Measurements from ENCODE around the gene ABTB2.
"Not testable (repeated sequence)": the region's sequence is repeated elsewhere in the genome, so short reads cannot be mapped to it uniquely, and the experiment has no call there.

Gene ABTB2

DNA sequence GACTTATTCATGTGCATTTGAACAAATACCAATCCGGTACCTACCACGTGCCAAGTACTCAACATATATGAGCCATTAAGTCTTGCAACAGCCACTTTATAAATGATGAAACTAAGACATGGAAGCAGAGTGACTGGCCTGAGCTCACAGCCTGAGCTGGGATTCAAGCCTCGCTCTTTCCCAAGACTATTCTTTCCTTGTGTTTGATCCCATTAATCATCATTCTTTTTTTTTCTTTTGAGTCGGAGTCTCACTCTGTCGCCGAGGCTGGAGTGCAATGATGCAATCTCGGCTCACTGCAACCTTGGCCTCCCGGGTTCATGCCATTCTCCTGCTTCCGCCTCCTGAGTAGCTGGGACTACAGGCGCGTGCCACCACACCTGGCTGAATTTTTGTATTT is 119.3 kb downstream of the ABTB2 start:
- no peak for DNase-seq (ENCODE audit: low spot score)

- DNase-seq (ENCODE audit: low spot score) = no peak
Measured at GRCh38 chr11:34236572-34236971, 121.2 kb downstream of the ABTB2 start.

- DNase-seq (ENCODE audit: low spot score) = no peak
Measured at GRCh38 chr11:34235591-34236071, 122.2 kb downstream of the ABTB2 start.

DNA sequence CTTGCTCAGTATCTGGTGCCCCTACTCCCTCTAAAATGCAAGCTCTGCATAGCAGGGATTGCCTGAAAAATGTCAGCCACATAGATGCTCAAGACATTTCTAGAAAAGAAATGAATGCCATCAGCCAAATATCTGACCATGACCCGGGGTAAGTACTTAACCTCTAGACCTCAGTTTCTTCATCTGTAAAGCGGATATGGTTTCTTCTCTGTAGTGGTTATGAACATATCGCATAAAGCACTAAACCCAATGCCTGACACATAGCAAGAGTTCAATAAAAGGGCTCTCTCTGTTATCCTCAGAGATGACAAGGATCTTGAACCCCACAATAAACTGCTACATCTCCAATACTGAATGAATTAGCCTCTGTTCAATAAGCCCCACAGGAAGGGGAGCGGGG is 122.6 kb downstream of the ABTB2 start:
- DNase-seq (ENCODE audit: low spot score) = no peak

GRCh38 chr11:34234086-34234740 is 123.6 kb downstream of the ABTB2 start:
- DNase-seq (ENCODE audit: low spot score) = peak; percentile 55

DNA sequence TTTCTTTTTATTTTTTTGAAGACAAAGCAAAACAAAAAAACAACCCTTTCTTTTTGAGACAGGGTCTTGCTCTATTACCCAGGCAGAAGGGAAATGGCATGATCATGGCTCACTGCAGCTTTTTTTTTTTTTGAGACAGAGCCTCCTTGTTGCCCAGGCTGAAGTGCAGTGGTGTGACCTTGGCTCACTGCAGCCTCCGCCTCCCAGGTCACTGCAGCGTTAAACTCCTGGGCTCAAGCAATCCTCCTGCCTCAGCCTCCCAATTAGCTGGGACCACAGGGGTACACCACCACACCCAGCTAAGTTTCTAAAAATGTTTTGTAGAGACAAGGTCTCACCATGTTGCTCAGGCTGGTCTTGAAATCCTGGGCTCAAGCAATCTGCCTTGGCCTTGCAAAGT is 124.6 kb downstream of the ABTB2 start:
- no peak for DNase-seq (ENCODE audit: low spot score)

- DNase-seq (ENCODE audit: low spot score) = no peak
Measured at GRCh38 chr11:34232807-34233206, 125.0 kb downstream of the ABTB2 start.

DNA sequence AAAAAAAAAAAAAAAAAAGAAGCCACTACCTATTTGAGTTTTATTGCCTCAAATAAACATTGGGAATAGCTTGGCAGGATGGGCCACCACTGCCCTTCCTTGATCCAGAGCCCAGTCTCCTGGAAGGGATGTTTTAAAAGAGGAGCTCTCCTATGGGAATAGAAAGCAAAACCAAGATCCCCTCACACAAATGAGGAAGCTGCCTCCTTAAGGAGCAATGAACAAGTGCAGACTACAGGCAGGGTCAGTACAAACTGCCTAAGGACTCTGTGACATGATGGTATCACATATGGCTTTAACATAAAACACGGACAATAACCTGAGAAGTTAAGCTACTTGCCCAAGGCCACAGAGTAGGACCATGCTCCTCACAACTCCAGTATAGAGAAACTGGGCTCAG is 131.6 kb downstream of the ABTB2 start:
- no peak for DNase-seq (ENCODE audit: low spot score)

DNA sequence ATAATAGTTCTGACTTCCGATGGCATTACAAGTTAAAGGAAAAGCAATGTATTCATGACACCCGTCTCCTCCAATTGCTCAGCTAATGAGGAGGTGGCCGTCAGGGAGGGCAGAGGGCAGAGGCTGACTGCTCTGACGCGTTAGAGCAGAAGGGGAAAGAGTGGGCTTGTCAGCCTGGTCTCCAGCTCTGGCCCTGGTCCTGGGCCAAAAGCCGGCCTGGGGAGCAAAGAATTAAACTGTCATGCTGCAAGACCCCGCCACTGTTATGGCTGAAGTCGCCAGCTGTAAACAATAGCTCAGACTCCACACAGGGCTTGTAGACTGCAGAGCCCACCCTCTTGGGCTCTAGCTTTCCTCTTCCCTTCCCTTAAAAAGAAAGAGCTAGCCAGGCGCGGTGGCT is 132.7 kb downstream of the ABTB2 start:
- DNase-seq (ENCODE audit: low spot score) = no peak

DNA sequence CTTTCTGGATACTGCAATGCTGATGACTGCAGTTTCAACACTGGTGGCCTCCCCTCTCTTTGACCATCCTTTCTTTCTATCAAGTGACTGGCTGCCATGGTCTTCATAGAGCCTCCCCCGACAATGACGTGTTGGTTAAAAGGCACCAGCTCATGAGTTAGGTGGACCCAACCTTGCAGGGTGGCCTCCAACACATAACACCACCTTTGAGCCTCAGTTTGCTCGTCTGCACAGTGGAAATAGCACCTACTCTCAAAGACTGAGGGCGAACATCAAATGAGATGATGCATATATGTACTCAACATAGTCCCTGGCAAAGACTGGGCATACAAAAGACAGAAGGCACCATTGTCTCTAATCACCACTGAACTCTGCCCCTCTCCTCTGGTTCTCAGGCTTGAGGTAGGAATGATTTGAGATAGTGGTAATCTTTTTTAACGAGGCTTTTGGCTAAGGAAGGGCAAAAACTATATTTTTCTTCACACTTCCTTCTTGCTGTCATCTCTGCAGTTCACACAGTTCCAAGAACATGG is 133.3 kb downstream of the ABTB2 start:
- no peak for DNase-seq (ENCODE audit: low spot score)

DNA sequence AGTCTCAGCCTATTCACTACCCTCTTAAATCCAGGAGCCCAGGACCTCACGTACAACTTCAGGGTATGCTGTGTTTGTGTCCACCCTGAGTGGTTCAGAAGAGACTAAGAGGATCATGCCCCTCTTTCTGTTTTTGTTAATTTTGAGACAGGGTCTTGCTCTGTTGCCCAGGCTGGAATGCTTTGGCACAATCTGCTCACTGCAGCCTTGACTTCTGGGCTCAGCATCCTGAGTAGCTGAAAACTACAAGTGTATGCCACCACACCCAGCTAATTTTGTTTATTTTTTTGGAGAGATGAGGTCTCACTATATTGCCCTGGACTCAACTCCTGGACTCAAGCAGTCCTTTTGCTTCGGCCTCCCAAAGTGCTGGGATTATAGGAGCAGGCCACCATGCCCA is 133.9 kb downstream of the ABTB2 start:
- DNase-seq (ENCODE audit: low spot score) = no peak

GRCh38 chr11:34223021-34223813 is 134.6 kb downstream of the ABTB2 start:
- DNase-seq (ENCODE audit: low spot score) = no peak

DNA sequence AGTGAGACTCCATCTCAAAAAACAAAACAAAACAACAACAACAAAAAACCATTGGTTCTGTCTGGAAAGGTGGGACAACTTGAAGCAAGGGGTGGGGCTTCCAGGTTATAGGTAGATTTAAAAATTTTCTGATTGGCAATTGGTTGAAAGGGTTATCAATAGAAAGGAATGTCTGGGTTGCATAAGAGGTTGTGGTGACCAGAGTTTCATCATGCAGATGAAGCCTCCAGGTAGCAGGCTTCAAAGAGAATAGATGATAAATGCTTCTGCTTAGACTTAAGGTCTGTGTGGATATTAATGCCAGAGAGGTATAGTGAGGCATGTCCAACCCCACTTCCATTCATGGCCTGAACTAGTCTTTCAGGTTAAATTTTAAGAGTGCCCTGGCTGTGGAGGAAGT is 135.8 kb downstream of the ABTB2 start:
- no peak for DNase-seq (ENCODE audit: low spot score)

DNA sequence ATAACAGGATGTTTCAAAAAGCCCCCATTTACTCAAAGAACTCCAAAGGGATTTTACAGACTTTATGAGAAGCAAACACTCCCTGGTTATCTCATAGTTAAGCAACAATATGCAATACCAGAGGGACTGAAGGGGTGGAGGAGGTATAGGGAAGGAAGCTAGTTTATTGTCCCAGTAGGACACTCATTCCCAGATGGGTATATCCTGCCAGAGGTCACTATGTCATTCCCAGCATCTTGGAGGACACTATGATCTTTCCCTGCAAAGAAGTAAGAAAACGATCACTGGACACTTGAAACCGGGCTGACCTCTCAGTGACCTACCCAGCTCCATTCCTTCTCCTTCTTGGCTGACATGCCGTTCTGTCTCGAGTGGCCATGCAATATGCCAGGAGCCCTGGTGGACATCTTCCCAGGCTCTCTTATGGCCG is 137.9 kb downstream of the ABTB2 start:
- no peak for DNase-seq (ENCODE audit: low spot score)

- DNase-seq (ENCODE audit: low spot score) = no peak
Measured at GRCh38 chr11:34219279-34219678, 138.5 kb downstream of the ABTB2 start.

DNA sequence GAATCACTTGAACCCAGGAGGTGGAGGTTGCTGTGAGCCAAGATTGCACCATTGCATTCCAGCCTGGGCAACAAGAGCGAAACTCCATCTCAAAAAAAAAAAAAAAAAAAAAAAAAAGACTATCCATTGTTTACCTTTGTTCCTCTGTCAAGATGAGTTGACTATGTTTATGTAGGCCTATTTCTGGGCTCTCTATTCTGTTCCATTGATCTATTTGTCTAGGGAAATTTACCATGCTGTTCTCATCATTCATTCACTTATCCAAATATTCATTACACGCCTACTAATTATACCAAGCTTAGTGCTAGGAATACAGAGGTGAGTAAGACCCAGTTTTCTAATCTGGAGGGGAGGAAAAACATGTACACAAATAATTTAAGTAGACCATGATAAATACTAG is 139.1 kb downstream of the ABTB2 start:
- not testable (repeated sequence) for DNase-seq (ENCODE audit: low spot score)

- no peak for DNase-seq (ENCODE audit: low spot score)
Measured at GRCh38 chr11:34218067-34218466, 139.7 kb downstream of the ABTB2 start.

DNA sequence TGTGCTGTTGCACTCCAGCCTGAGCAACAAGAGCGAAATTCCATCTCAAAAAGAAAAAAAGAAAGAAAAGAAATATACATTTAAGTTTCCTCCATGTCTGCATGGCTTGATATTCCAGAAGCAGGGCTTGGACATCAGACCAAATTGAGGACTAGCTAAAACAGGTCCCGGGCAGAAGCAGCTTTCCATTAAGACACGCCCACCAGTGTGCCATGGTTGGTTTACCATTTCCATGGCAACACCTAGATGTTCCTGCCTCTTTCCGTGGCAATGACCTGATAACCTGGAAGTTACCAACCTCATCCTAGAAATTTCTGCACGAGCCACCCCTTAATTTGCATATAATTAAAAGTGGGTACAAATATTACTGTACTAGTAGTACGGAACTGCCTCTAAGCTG is 141.1 kb downstream of the ABTB2 start:
- no peak for DNase-seq (ENCODE audit: low spot score)

GRCh38 chr11:34215806-34216453 is 141.9 kb downstream of the ABTB2 start:
- DNase-seq (ENCODE audit: low spot score) = no peak

DNA sequence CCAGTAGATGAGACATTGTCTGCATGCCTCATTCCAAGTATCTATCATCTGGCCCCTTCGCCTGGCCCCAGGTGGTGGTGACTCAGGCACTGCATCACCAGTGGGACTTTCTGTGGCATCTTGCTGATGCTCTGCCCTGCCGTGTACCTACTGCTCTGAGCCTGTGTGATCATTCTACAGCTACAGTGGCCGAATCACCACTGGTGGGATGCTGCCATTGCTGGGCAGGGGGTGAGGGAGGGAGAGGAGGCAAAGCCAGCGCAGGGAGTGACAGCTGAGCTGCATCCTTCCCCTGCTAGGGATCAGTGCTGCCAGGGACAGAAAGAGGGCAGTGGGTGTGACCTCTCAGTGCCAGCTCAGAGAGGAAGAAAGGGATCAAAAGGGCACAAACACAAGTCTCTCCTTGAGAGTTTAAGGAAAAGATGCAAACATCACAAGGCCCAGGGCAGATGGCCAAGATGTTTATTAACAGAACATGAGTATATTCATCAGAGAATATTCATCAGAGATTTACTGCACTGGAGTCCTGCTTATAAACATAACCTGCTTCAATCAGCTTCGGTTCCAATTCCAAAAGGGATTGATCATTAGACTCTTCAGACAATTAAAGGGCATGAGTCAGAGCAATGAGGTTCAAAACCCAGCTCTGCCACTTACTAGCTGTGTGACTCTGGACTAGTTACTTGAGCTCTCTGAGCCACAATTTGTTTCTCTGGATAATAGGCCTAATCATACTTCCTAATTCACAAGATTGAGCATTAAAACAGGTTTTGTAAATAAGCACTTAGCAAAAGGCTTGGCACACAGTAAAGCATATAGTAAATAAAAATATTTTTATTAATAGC is 142.6 kb downstream of the ABTB2 start:
- peak; percentile 46 for DNase-seq (ENCODE audit: low spot score)

GRCh38 chr11:34213366-34213765 is 144.4 kb downstream of the ABTB2 start:
- no peak for DNase-seq (ENCODE audit: low spot score)

- DNase-seq (ENCODE audit: low spot score) = no peak
Measured at GRCh38 chr11:34212566-34212965, 145.2 kb downstream of the ABTB2 start.

Measured in SW480 (cell line).